Right lobe of liver (tissue), 4 donors: ENCODE data around the gene PCSK6.

Source experiments
- CTCF ChIP-seq, 4 donors: fragments of 200-600 bp in 3 of 4; fragments of 450-650 bp in 1 of 4; IDR thresholded peaks; one replicate each; pipeline versions ENCODE4 v1.5.1 to v1.8.0; 2016 to 2022; ENCODE audit warnings: antibody characterized with exemption in 4 of 4, mild to moderate bottlenecking in 2 of 4
- POLR2A ChIP-seq: fragments of 450-650 bp; IDR thresholded peaks from one replicate; pipeline ENCODE4 v1.6.1; 2017; ENCODE audit warnings: antibody characterized with exemption, mild to moderate bottlenecking
- donor health status: DM: no; HTN: no; CAD: no.
- donor health status: DM: no; HTN: no; CAD: no.
- donor health status: DM: no; HTN: yes; CAD: no.

- TF ChIP-seq CTCF (IDR thresholded peaks at IDR 0.05): no peak
- no peak for TF ChIP-seq POLR2A
Measured at GRCh38 chr15:101534376-101534970, 45.0 kb upstream of the PCSK6 start.
